ENCODE measurements around the gene CREG2. TPM values are rescaled to one million over a fixed set of nuclear protein-coding genes. Genes with fewer than 3 reads are reported as not detected.

Gene CREG2
- total RNA-seq, 6 experiments from 2014 or later = not detected

GRCh38 chr2:101305035-101305434 lies 82.3 kb downstream of the CREG2 start:
- H3K36me3 Mint-ChIP-seq (ENCODE audit: low read depth) = peaks cover 14% of the 10 kb centered on the region; the same call in 1 of the 2 replicates
- no peak for DNase-seq
- H3K4me3 Mint-ChIP-seq = peak overlapping the region; percentile 90
- H3K27me3 Mint-ChIP-seq (ENCODE audit: insufficient read depth) = no peaks in the 10 kb centered on the region; the same call in 1 of the 2 replicates
- no peak for TF ChIP-seq CTCF (IDR thresholded peaks at IDR 0.05)
- H3K4me1 Mint-ChIP-seq (ENCODE audit: low read depth) = peaks cover 44% of the 10 kb centered on the region
- peak overlapping the region; percentile 93 for H3K27ac Mint-ChIP-seq
- H3K9me3 Mint-ChIP-seq = no peaks in the 10 kb centered on the region

- H3K27ac Mint-ChIP-seq = no peak overlapping the region
- no peaks in the 10 kb centered on the region for H3K9me3 Mint-ChIP-seq
Measured at GRCh38 chr2:101303688-101304087, 83.6 kb downstream of the CREG2 start.

GRCh38 chr2:101302016-101302415 lies 85.3 kb downstream of the CREG2 start:
- DNase-seq = no peak
- H3K4me1 Mint-ChIP-seq (ENCODE audit: low read depth) = peaks cover 51% of the 10 kb centered on the region
- TF ChIP-seq CTCF (IDR thresholded peaks at IDR 0.05) = no peak
- H3K9me3 Mint-ChIP-seq = no peaks in the 10 kb centered on the region
- H3K27ac Mint-ChIP-seq = no peak overlapping the region
- H3K4me3 Mint-ChIP-seq = no peak overlapping the region
- H3K36me3 Mint-ChIP-seq (ENCODE audit: low read depth) = peaks cover 14% of the 10 kb centered on the region; the same call in 1 of the 2 replicates
- no peaks in the 10 kb centered on the region for H3K27me3 Mint-ChIP-seq (ENCODE audit: insufficient read depth)

More at GRCh38 chr2:101303688-101304087, 83.6 kb downstream of the CREG2 start:
- no peaks in the 10 kb centered on the region for H3K27me3 Mint-ChIP-seq (ENCODE audit: insufficient read depth)
- no peak for TF ChIP-seq CTCF (IDR thresholded peaks at IDR 0.05)
- no peak overlapping the region for H3K4me3 Mint-ChIP-seq
- H3K4me1 Mint-ChIP-seq (ENCODE audit: low read depth) = peaks cover 49% of the 10 kb centered on the region
- peaks cover 14% of the 10 kb centered on the region; the same call in 1 of the 2 replicates for H3K36me3 Mint-ChIP-seq (ENCODE audit: low read depth)
- no peak for DNase-seq

GRCh38 chr2:101300836-101301235 lies 86.5 kb downstream of the CREG2 start:
- Mint-ChIP-seq H3K36me3 (ENCODE audit: low read depth) (peaks cover 14% of the 10 kb centered on the region; the same call in 1 of the 2 replicates), H3K9me3 (no peaks in the 10 kb centered on the region), H3K4me1 (ENCODE audit: low read depth) (peaks cover 51% of the 10 kb centered on the region), H3K27me3 (ENCODE audit: insufficient read depth) (no peaks in the 10 kb centered on the region), H3K4me3 (no peak overlapping the region), H3K27ac (no peak overlapping the region)
- no peak for TF ChIP-seq CTCF (IDR thresholded peaks at IDR 0.05)
- no peak for DNase-seq

GRCh38 chr2:101300164-101300563 lies 87.1 kb downstream of the CREG2 start:
- no peak overlapping the region for H3K4me3 Mint-ChIP-seq
- no peaks in the 10 kb centered on the region for H3K9me3 Mint-ChIP-seq
- H3K4me1 Mint-ChIP-seq (ENCODE audit: low read depth) = peaks cover 51% of the 10 kb centered on the region
- H3K27ac Mint-ChIP-seq = no peak overlapping the region
- no peak for TF ChIP-seq CTCF (IDR thresholded peaks at IDR 0.05)
- no peaks in the 10 kb centered on the region for H3K27me3 Mint-ChIP-seq (ENCODE audit: insufficient read depth)
- peaks cover 8% of the 10 kb centered on the region; the same call in 1 of the 2 replicates for H3K36me3 Mint-ChIP-seq (ENCODE audit: low read depth)
- no peak for DNase-seq

GRCh38 chr2:101299604-101300003 lies 87.7 kb downstream of the CREG2 start:
- peaks cover 8% of the 10 kb centered on the region; the same call in 1 of the 2 replicates for H3K36me3 Mint-ChIP-seq (ENCODE audit: low read depth)
- DNase-seq = no peak
- TF ChIP-seq CTCF (IDR thresholded peaks at IDR 0.05) = no peak
- no peak overlapping the region for H3K27ac Mint-ChIP-seq
- H3K4me1 Mint-ChIP-seq (ENCODE audit: low read depth) = peaks cover 48% of the 10 kb centered on the region
- H3K9me3 Mint-ChIP-seq = no peaks in the 10 kb centered on the region
- no peaks in the 10 kb centered on the region for H3K27me3 Mint-ChIP-seq (ENCODE audit: insufficient read depth)
- no peak overlapping the region for H3K4me3 Mint-ChIP-seq

Data from HFFc6 (cell line).